Panc1 (cell line): ENCODE measurements around the gene CD101. TPM values are rescaled to one million over a fixed set of nuclear protein-coding genes. Genes with fewer than 3 reads are reported as not detected.

Experiments used
- ATAC-seq: fragments of 200-7000 bp; cut with Tn5 transposase; 2 replicates; pipeline ENCODE4 v1.9.1; 2020; ENCODE audit warnings: mild to moderate bottlenecking, moderate library complexity
- BruUV-seq: library from RNA; stranded (reverse); fragments of 400-500 nt; replicated peaks from 2 replicates; lab custom pipeline; 2021; lab: Mats Ljungman, UMichigan
- CTCF ChIA-PET: fragments of 300-600 bp; sonication (Branson Sonifier 250); formaldehyde crosslinking; loops from one replicate; lab custom pipeline; 2022; ENCODE audit warnings: antibody characterized with exemption; lab: Charles Lee
- POLR2A ChIA-PET: fragments of 300-600 bp; sonication (Branson Sonifier 250); formaldehyde crosslinking; loops from one replicate; lab custom pipeline; 2022; ENCODE audit warnings: antibody characterized with exemption; lab: Charles Lee
- DNase-seq: peaks from one replicate; pipeline ENCODE4 v3.0.0-alpha.2; 2010; ENCODE audit warnings: low read depth, low spot score
- H3K27ac ChIP-seq: 2 replicates; pipeline ENCODE4 v1.5.1; 2011; ENCODE audit warnings: mild to moderate bottlenecking, low read length, inconsistent platforms
- H3K27me3 ChIP-seq: fragments of 200-500 bp; sonication (Bioruptor generic); 2 replicates; pipeline ENCODE4 v1.6.0; 2014; ENCODE audit warnings: low read length, inconsistent platforms; ENCODE audit not compliant: control insufficient read depth, insufficient read depth
- H3K36me3 ChIP-seq: fragments of 200-500 bp; sonication (Bioruptor generic); 2 replicates; pipeline ENCODE4 v1.5.1; 2014; ENCODE audit warnings: inconsistent platforms, mild to moderate bottlenecking, low read length, moderate library complexity; ENCODE audit not compliant: control insufficient read depth, insufficient read depth
- H3K4me1 ChIP-seq: 2 replicates; pipeline ENCODE4 v1.5.1; 2011; ENCODE audit warnings: inconsistent platforms, mild to moderate bottlenecking, low read length, moderate library complexity; ENCODE audit not compliant: control insufficient read depth, insufficient read depth
- H3K4me3 ChIP-seq, 2 experiments: 2 replicates each; pipeline ENCODE4 v1.5.1; 2011 to 2012; ENCODE audit warnings: low read depth in 2 of 2, low read length in 2 of 2, mild to moderate bottlenecking in 2 of 2, inconsistent platforms in 1 of 2, moderate library complexity in 1 of 2
- H3K9me3 ChIP-seq: fragments of 200-500 bp; sonication (Bioruptor generic); 2 replicates; pipeline ENCODE4 v1.5.1; 2014; ENCODE audit warnings: low read depth, mild to moderate bottlenecking, inconsistent platforms, low read length, moderate library complexity; ENCODE audit not compliant: control insufficient read depth, insufficient read depth
- CTCF ChIP-seq: fragments of 450-650 bp; IDR thresholded peaks from 2 replicates; pipeline ENCODE4 v1.5.1; 2017; ENCODE audit warnings: mild to moderate bottlenecking
- POLR2AphosphoS5 ChIP-seq: IDR thresholded peaks from 2 replicates; pipeline ENCODE4 v1.6.1; 2012; ENCODE audit warnings: mild to moderate bottlenecking, low read depth, low read length, moderate library complexity
- REST ChIP-seq, 2 experiments: IDR thresholded peaks; 2 replicates each; pipeline ENCODE4 v1.6.1; 2011 to 2012; ENCODE audit warnings: low read depth in 2 of 2, control low read depth in 1 of 2, low read length in 1 of 2, mild to moderate bottlenecking in 1 of 2, moderate library complexity in 1 of 2; ENCODE audit not compliant: insufficient read depth in 1 of 2
- SIN3A ChIP-seq: IDR thresholded peaks from 2 replicates; pipeline ENCODE4 v1.6.1; 2012; ENCODE audit warnings: low read depth, mild to moderate bottlenecking, low read length, moderate library complexity, borderline replicate concordance; ENCODE audit not compliant: insufficient read depth
- TCF7L2 ChIP-seq: IDR thresholded peaks from 2 replicates; pipeline ENCODE4 v1.6.1; 2011; ENCODE audit warnings: mild to moderate bottlenecking, low read depth, low read length, inconsistent platforms
- in situ Hi-C: cut with HindIII; loops from 2 replicates; pipeline ENCODE4 v1.10.0; 2016; ENCODE audit warnings: low sequenced_read_pairs, low pct_unique_long_range_greater_than_20kb
- intact Hi-C: fragments of 100-400 bp; cut with micrococcal nuclease; formaldehyde crosslinking; loops from one replicate; pipeline ENCODE4 v1.10.0; 2022; ENCODE audit not compliant: unreplicated experiment
- total RNA-seq: library from RNA; stranded (reverse); gene quantifications from one replicate; pipeline ENCODE4 v1.2.1, GENCODE V29; 2021; ENCODE audit not compliant: unreplicated experiment

Gene CD101
- total RNA-seq, 1 experiment from 2014 or later: not detected

- no TSS peak for BruUV-seq
- TF ChIP-seq SIN3A (no peak), REST (IDR thresholded peaks at IDR 0.05; ENCODE audit: insufficient read depth in 1 of 2, low read depth in 2 of 2, low read length in 1 of 2) (no peak), TCF7L2 (no peak), CTCF (no peak), POLR2AphosphoS5 (no peak)
- H3K27me3 ChIP-seq: no peaks in the 10 kb centered on the region
- H3K36me3 ChIP-seq: no peaks in the 10 kb centered on the region; the same call in 1 of the 2 replicates
- in situ Hi-C loops (no loop called here), intact Hi-C loops (no loop called here)
- H3K4me3 ChIP-seq: no peak overlapping the region
- ChIA-PET CTCF (no interaction called here), POLR2A (no interaction called here)
- no peak overlapping the region for H3K27ac ChIP-seq
- H3K4me1 ChIP-seq: no peaks in the 10 kb centered on the region
- H3K9me3 ChIP-seq: no peaks in the 10 kb centered on the region
- DNase-seq: no peak
- no peak for ATAC-seq
Measured at GRCh38 chr1:116971258-116971860, 30.2 kb upstream of the CD101 start.

GRCh38 chr1:116971965-116972673 lies 29.4 kb upstream of the CD101 start:
- no TSS peak for BruUV-seq
- ATAC-seq: no peak
- no peaks in the 10 kb centered on the region; the same call in 1 of the 2 replicates for H3K36me3 ChIP-seq
- H3K9me3 ChIP-seq: no peaks in the 10 kb centered on the region
- no peaks in the 10 kb centered on the region for H3K4me1 ChIP-seq
- intact Hi-C loops (no loop called here), in situ Hi-C loops (no loop called here)
- H3K27me3 ChIP-seq: no peaks in the 10 kb centered on the region
- no peak overlapping the region for H3K27ac ChIP-seq
- no peak for DNase-seq
- no peak overlapping the region for H3K4me3 ChIP-seq
- TF ChIP-seq POLR2AphosphoS5 (no peak), TCF7L2 (no peak), REST (IDR thresholded peaks at IDR 0.05; ENCODE audit: insufficient read depth in 1 of 2, low read depth in 2 of 2, low read length in 1 of 2) (no peak), CTCF (no peak), SIN3A (no peak)
- POLR2A ChIA-PET: no interaction called here
- CTCF ChIA-PET: no interaction called here
